NCI-H1105 (cell line): ENCODE data around the gene C16orf82.

Experiments
- DNase-seq: peaks from one replicate; lab custom pipeline; 2025; lab: John Stamatoyannopoulos, UW

Gene C16orf82

GRCh38 chr16:27088216-27088615 is 21.5 kb downstream of the C16orf82 start:
- no peak for DNase-seq

- DNase-seq: no peak
Observed at GRCh38 chr16:27096375-27096774, 29.6 kb downstream of the C16orf82 start.

- no peak for DNase-seq
Observed at GRCh38 chr16:27097800-27098230, 31.1 kb downstream of the C16orf82 start.

- DNase-seq: no peak
Observed at GRCh38 chr16:27098366-27099049, 31.8 kb downstream of the C16orf82 start.

DNA sequence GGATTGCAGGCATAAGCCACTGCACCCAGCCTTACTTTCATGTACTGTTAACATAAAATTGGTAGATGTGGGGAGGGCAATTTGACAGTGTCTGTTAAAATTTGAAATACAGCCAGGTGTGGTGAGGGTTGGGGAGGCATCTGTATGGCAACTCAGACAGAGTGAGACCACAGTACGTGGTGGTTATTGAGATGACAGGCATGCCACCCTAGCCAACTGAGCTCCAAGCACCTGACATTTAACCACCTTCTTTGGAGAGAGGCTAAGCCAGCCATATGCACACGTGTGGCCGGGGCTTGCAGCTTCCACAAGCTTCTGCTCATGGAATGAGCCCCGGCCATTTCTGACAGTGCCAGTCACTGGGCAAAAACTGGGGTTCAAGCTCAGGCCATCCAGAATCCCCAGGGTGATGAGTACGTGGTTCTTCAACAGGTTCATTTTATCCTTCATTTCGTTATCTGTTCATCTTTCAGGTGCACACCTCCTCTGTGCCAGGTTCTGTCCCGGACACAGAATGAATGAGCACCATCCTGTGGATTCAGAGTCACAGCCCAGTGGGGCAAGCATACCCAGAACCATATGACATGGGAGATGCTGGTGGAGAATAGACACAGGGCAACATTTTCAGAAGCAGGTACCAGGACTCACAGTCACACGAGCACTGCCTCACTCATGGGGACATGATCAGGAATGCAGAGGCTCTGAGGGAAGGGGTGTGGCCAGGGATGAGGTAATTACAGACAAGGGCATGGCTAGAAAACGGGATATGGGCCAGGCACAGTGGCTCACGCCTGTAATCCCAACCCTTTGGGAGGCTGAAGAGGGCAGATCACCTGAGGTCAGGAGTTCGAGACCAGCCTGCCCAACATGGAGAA is 36.2 kb downstream of the C16orf82 start:
- DNase-seq: no peak

DNA sequence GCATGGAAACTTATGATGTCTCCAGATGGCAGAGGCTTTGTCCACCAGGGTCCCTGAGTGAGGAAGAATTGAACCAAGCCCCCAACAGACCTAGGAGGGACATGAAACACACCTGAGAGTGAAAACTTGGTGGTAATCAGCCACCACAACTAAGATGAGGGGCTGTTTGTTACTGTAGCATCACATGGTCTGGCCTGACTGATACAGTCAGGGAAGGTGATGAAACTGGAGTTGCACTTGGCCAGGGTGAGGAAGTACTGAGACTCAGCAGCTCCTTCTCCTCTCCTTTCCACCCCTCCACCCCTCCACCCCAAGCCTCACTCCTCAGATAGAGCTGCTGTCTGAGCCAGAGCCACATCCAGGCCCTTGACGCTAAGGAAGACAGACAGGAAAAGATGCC is 37.2 kb downstream of the C16orf82 start:
- DNase-seq: no peak

DNA sequence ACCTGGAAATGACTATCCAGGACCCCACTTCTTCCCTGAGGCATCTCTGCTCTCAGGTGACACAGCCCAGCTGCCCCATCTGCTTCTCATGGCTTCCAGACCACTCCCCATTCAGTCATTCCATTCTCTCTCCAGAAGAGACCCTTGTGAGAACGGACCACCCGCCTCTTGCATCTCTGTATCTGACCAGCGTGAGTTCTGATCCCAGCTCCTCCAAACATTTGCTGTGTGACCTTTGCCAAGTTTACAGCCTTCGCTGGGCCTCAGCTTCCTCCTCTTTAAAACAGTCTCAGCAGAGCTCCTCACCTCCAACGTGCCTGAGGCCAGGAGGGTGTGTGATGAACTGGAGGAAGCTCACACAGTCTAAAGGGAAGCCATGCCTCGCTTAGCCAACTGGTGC is 39.6 kb downstream of the C16orf82 start:
- no peak for DNase-seq

- DNase-seq: no peak
Observed at GRCh38 chr16:27107185-27107592, 40.5 kb downstream of the C16orf82 start.

DNA sequence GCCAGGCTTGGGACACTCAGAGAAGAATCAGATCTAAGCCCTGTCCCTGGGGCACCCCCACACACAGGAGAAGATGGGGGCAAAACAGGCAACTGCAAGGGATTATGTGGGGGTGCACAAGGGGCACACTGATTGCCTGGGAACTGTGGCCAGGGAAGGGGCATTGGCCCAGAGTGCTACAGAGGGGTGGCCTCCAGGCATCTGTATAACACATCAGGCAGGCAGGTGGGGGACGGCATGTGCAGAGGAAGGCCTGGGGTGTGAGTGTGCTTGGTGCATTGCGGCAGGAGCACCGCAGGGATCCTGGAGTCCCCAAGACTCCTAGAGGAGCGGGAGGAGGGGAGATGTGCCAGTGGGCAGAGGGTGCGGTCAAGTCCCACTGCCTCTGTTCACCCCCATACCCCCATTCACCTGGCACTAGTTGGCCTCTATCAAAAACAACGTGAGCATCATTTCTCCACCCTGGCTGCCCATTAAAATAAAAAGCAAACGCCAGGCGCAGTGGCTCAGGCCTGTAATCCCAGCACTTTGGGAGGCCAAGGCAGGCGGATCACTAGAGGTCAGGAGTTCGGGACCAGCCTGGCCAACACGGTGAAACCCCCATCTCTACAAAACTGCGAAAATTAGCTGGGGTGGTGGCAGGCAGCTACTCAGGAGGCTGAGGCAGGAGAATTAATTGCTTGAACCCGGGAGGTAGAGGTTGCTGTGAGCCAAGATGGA is 41.5 kb downstream of the C16orf82 start:
- DNase-seq: no peak

GRCh38 chr16:27108826-27109665 is 42.3 kb downstream of the C16orf82 start:
- DNase-seq: no peak

- peak; percentile 56 for DNase-seq
Observed at GRCh38 chr16:27109666-27110523, 43.2 kb downstream of the C16orf82 start.

DNA sequence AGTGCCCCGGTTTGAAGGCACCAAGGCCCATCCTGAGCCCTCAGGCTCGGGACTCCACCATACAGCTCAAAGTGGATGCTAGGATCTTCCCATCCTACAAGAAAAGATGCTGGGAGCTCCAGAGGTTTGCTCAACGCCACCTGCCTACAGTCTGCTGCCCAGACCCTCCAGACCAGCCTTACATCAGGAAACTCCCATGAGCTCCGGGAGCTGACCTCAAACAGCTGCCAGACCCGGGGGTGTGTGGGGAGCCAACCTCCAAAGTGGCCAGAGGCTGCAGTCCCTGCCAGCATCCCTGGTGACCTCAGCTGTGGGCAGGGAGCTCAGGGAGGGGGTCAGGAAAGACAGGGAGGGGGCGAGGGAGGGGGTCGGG is 43.8 kb downstream of the C16orf82 start:
- no peak for DNase-seq

DNA sequence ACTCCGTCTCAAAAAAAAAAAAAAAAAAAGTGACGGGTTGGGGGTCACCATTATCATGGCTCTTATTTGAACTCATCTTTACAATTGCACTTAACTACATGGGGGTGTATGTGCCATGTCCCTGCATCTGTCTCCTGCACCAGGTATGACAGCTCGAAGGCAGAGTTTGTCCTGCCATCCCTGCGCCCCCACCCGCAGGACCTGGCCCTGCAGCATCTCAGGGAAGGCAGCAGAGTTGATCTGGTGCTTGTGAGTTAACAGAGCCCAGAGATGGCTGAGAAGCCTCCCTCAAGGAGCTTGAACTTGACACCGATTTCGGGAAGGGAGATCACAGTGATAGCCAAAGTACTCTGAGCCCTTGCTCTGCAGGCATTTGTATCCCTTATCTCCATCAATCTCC is 44.8 kb downstream of the C16orf82 start:
- no peak for DNase-seq

GRCh38 chr16:27112093-27112811 is 45.5 kb downstream of the C16orf82 start:
- no peak for DNase-seq

DNA sequence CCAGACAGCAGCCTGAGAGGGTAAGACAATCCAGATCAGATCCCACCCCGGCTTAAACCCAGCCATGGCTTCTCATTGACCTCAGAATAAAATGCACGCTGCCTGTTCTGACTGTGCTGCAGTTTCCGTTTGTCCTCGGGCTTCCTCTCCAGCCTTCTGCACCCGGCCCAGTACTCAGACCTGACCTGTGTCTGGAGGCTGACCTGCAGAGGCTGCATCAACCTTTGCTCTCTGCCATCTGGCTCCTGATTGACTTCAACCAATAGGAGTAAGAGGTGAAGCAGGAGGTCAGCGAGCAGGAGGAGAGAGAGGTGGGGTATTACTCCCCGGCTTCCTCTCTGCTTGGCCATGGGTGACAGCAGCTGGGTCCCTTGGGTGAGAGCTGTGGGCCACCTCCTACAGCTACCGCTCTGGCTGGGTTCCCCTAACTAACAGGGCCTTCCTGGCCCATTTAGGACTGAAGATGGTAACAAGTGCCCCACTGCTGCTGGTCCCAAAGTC is 46.7 kb downstream of the C16orf82 start:
- DNase-seq: no peak

DNA sequence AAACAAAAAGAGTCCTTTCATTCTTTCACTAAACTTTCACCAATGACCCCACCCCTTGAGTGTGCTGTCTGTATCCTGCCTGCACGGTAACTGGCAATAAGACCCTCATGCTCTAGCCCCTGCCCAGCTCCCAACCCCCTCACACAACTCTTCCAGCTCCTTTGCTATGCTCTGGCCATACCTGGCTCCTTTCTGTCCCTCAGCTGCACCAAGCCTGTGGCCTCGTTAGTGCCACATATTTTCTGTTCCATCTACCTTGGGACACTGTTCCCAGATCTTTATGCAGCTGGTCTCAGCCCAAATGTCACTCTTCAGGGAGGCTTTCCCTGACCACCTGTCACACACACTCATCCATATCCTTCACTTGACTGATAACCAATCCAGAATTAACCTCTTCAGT is 47.3 kb downstream of the C16orf82 start:
- DNase-seq: no peak

- DNase-seq: no peak
Observed at GRCh38 chr16:27118526-27118925, 51.8 kb downstream of the C16orf82 start.
